Lower lobe of right lung (tissue), 2 donors: Measurements from ENCODE around the gene TMEM178B. TPM values are rescaled to one million over a fixed set of nuclear protein-coding genes. Genes with fewer than 3 reads are reported as not detected.

Experiments used
- ATAC-seq, 2 donors: fragments of 200-7000 bp; cut with Tn5 transposase; one replicate each; pipeline ENCODE4 v1.9.1; 2020 to 2022; ENCODE audit warnings: mild to moderate bottlenecking in 2 of 2, moderate library complexity in 2 of 2
- DNase-seq: peaks from one replicate; pipeline ENCODE4 v3.0.0-alpha.2; 2020
- H3K27ac ChIP-seq: fragments of 200-600 bp; one replicate; pipeline ENCODE4 v1.8.0; 2022
- H3K27me3 ChIP-seq: fragments of 200-600 bp; one replicate; pipeline ENCODE4 v1.8.0; 2022; ENCODE audit warnings: low read depth
- H3K36me3 ChIP-seq: fragments of 200-600 bp; one replicate; pipeline ENCODE4 v1.8.0; 2022; ENCODE audit warnings: mild to moderate bottlenecking
- H3K4me1 ChIP-seq: fragments of 200-600 bp; one replicate; pipeline ENCODE4 v1.8.0; 2022
- H3K4me3 ChIP-seq: fragments of 200-600 bp; one replicate; pipeline ENCODE4 v1.8.0; 2022; ENCODE audit warnings: mild to moderate bottlenecking
- H3K9me3 ChIP-seq: fragments of 200-600 bp; one replicate; pipeline ENCODE4 v1.8.0; 2022
- CTCF ChIP-seq: fragments of 200-600 bp; IDR thresholded peaks from one replicate; pipeline ENCODE4 v1.8.0; 2022; ENCODE audit warnings: antibody characterized with exemption, mild to moderate bottlenecking
- intact Hi-C: fragments of 100-400 bp; cut with DNase I; formaldehyde crosslinking; loops from one replicate; pipeline ENCODE4 v1.11.0; 2022
- total RNA-seq: library from RNA; stranded (reverse); fragmentation: NEBNext Ultra II Directional; extraction: Animal tissue kit (Norgen Biotek cat#: 25700); gene quantifications from one replicate; pipeline ENCODE4 v1.2.1, GENCODE V29; 2021
- donor health status: DM: no; HTN: yes; CAD: no; lungs with severe emphysema.

Gene TMEM178B
- total RNA-seq, 1 donor from 2014 or later = 0.18 TPM

- Histone ChIP-seq H3K4me3 (peak overlapping the region; percentile 55), H3K27ac (no peak overlapping the region), H3K27me3 (peaks cover 83% of the 10 kb centered on the region), H3K36me3 (no peaks in the 10 kb centered on the region), H3K9me3 (no peaks in the 10 kb centered on the region), H3K4me1 (peaks cover 35% of the 10 kb centered on the region)
- no peak for TF ChIP-seq CTCF
- intact Hi-C loops = no loop called here
- peak; percentile 42 to 53 for ATAC-seq
- no peak for DNase-seq
These were observed 1.2 kb upstream of the TMEM178B start for GRCh38 chr7:141072548-141073172.

- DNase-seq (no peak), ATAC-seq (peak; percentile 77 to 80)
- Histone ChIP-seq H3K27me3 (peaks cover 79% of the 10 kb centered on the region), H3K36me3 (no peaks in the 10 kb centered on the region), H3K4me3 (peak overlapping the region; percentile 55), H3K4me1 (peaks cover 35% of the 10 kb centered on the region), H3K9me3 (no peaks in the 10 kb centered on the region), H3K27ac (no peak overlapping the region)
- no peak for TF ChIP-seq CTCF
- intact Hi-C loops = no loop called here
These were observed 657 bp upstream of the TMEM178B start for GRCh38 chr7:141073173-141073640.

GRCh38 chr7:141074162-141074991, 513 bp downstream of the TMEM178B start:
- DNase-seq = no peak
- H3K4me1 ChIP-seq = peaks cover 35% of the 10 kb centered on the region
- no peak for TF ChIP-seq CTCF
- no peaks in the 10 kb centered on the region for H3K9me3 ChIP-seq
- no peak overlapping the region for H3K27ac ChIP-seq
- H3K36me3 ChIP-seq = no peaks in the 10 kb centered on the region
- peak overlapping the region; percentile 55 for H3K4me3 ChIP-seq
- H3K27me3 ChIP-seq = peaks cover 80% of the 10 kb centered on the region
- intact Hi-C loops = no loop called here
- peak; percentile 34 to 36 for ATAC-seq

GRCh38 chr7:141074997-141075396, 1.1 kb downstream of the TMEM178B start:
- no peaks in the 10 kb centered on the region for H3K36me3 ChIP-seq
- ATAC-seq = no peak
- intact Hi-C loops = no loop called here
- H3K4me1 ChIP-seq = peaks cover 35% of the 10 kb centered on the region
- TF ChIP-seq CTCF = no peak
- H3K27me3 ChIP-seq = peaks cover 74% of the 10 kb centered on the region
- H3K9me3 ChIP-seq = no peaks in the 10 kb centered on the region
- no peak overlapping the region for H3K27ac ChIP-seq
- DNase-seq = no peak
- H3K4me3 ChIP-seq = peak overlapping the region; percentile 55

- intact Hi-C loops = no loop called here
- no peaks in the 10 kb centered on the region for H3K9me3 ChIP-seq
- ATAC-seq = no peak
- H3K4me3 ChIP-seq = no peak overlapping the region
- H3K27ac ChIP-seq = no peak overlapping the region
- H3K36me3 ChIP-seq = no peaks in the 10 kb centered on the region
- peaks cover 60% of the 10 kb centered on the region for H3K27me3 ChIP-seq
- no peak for TF ChIP-seq CTCF
- DNase-seq = no peak
- H3K4me1 ChIP-seq = peaks cover 32% of the 10 kb centered on the region
These were observed 2.5 kb downstream of the TMEM178B start for GRCh38 chr7:141076377-141076776.
